Prostate gland (tissue), 2 donors: ENCODE results near the gene NR2F6. TPM values are rescaled to one million over a fixed set of nuclear protein-coding genes. Genes with fewer than 3 reads are reported as not detected.

Experiments used
- DNase-seq: peaks from one replicate; pipeline ENCODE4 v3.0.0-alpha.2; 2019; ENCODE audit warnings: low spot score
- H3K27ac ChIP-seq, 2 donors: fragments of 200-600 bp; sonication (generic); 2 replicates each; pipeline ENCODE4 v1.5.1; 2017 to 2019
- H3K27me3 ChIP-seq: fragments of 200-600 bp; sonication (generic); replicated peaks from 2 replicates; pipeline ENCODE4 v1.5.1; 2019; ENCODE audit not compliant: insufficient read depth
- H3K36me3 ChIP-seq, 2 donors: fragments of 200-600 bp; sonication (generic); 1 replicate in 1 of 2; 2 replicates in 1 of 2; pipeline versions ENCODE4 v1.5.1 to v1.8.1; 2017 to 2019
- H3K4me1 ChIP-seq: fragments of 200-600 bp; sonication (generic); replicated peaks from 2 replicates; pipeline ENCODE4 v1.5.1; 2019
- H3K4me3 ChIP-seq, 2 donors: fragments of 200-600 bp; sonication (generic); 2 replicates each; pipeline ENCODE4 v1.5.1; 2017 to 2019
- H3K9me3 ChIP-seq: fragments of 200-600 bp; sonication (generic); 2 replicates; pipeline ENCODE4 v1.5.1; 2017
- CTCF ChIP-seq, 4 experiments: fragments of 200-600 bp in 2 of 4; fragments of 450-650 bp in 2 of 4; sonication (generic) in 2 of 4; IDR thresholded peaks; 1 replicate in 3 of 4; 2 replicates in 1 of 4; pipeline ENCODE4 v1.5.1; 2016 to 2019; ENCODE audit warnings: antibody characterized with exemption in 4 of 4, mild to moderate bottlenecking in 2 of 4, moderate library complexity in 2 of 4
- POLR2A ChIP-seq: fragments of 450-650 bp; IDR thresholded peaks from one replicate; pipeline ENCODE4 v1.6.1; 2016; ENCODE audit warnings: antibody characterized with exemption, mild to moderate bottlenecking
- POLR2AphosphoS5 ChIP-seq: sonication (generic); formaldehyde crosslinking; IDR thresholded peaks from one replicate; pipeline ENCODE4 v1.6.1; 2017; ENCODE audit warnings: antibody characterized with exemption
- WGBS: methylation state at CpG from one replicate; pipeline ENCODE4 v1.1.5; 2018; 5-methylcytosine and 5-hydroxymethylcytosine counted together
- intact Hi-C: fragments of 100-400 bp; cut with DNase I; formaldehyde crosslinking; loops from one replicate; pipeline ENCODE4 v1.14.2; 2022
- total RNA-seq, 2 donors: library from RNA; depleted of rRNA; stranded (reverse); fragments of >200 nt; gene quantifications; one replicate each; pipeline ENCODE4 v1.1.0, GENCODE V29; 2016

The NR2F6 gene
- 100 to 1,000 TPM in 1 of 2 donors, 10 to 100 TPM in 1; 91.7 to 108 TPM for total RNA-seq

- Histone ChIP-seq H3K4me1 (no peaks in the 10 kb centered on the region), H3K27ac (peak within 1 kb of the TSS; percentile 79 to 80), H3K27me3 (no peaks in the 10 kb centered on the region), H3K4me3 (peak within 1 kb of the TSS; percentile 53 to 87), H3K9me3 (no peaks in the 10 kb centered on the region), H3K36me3 (no peaks in the 10 kb centered on the region)
- DNase-seq: no peak
- intact Hi-C loops: no loop called here
- TF ChIP-seq POLR2A (peak; percentile 26), POLR2AphosphoS5 (no peak)
- whole genome bisulfite sequencing: 0% methylated on average over 10 of the region's 72 CpGs
These were observed at the start of gene NR2F6 for GRCh38 chr19:17245535-17245984. Gene NR2F6 (minus strand): TSS chr19:17245919. CDS start chr19:17245220, 699 bp downstream.

- no peaks in the 10 kb centered on the region for H3K9me3 ChIP-seq
- DNase-seq: no peak
- no peak overlapping the region for H3K4me3 ChIP-seq
- H3K4me1 ChIP-seq: no peaks in the 10 kb centered on the region
- no peak overlapping the region for H3K27ac ChIP-seq
- TF ChIP-seq CTCF (IDR thresholded peaks at IDR 0.05): no peak
- TF ChIP-seq POLR2AphosphoS5: no peak
- TF ChIP-seq POLR2A: no peak
- intact Hi-C loops: loop anchor here (5.0 kb wide), 1 partner anchor 93 kb away; no protein-coding TSS in a partner anchor
- H3K36me3 ChIP-seq: no peaks in the 10 kb centered on the region
- 84% methylated on average over 44 of the region's 48 CpGs for WGBS
- no peaks in the 10 kb centered on the region for H3K27me3 ChIP-seq
These were observed 48.6 kb upstream of the NR2F6 start for GRCh38 chr19:17294051-17294891.

- DNase-seq: no peak
- 92% methylated on average over 14 of the region's 14 CpGs for WGBS
- TF ChIP-seq POLR2A (no peak), CTCF (IDR thresholded peaks at IDR 0.05) (no peak), POLR2AphosphoS5 (no peak)
- Histone ChIP-seq H3K4me1 (no peaks in the 10 kb centered on the region), H3K4me3 (no peak overlapping the region), H3K9me3 (no peaks in the 10 kb centered on the region), H3K27me3 (no peaks in the 10 kb centered on the region), H3K27ac (no peak overlapping the region), H3K36me3 (no peaks in the 10 kb centered on the region)
- intact Hi-C loops: loop anchor here (5.0 kb wide), 1 partner anchor 94 kb away; no protein-coding TSS in a partner anchor
These were observed 47.9 kb upstream of the NR2F6 start for GRCh38 chr19:17293605-17294004.

GRCh38 chr19:17292301-17293074 lies 46.8 kb upstream of the NR2F6 start:
- 19% methylated on average over 34 of the region's 46 CpGs for WGBS
- Histone ChIP-seq H3K27me3 (no peaks in the 10 kb centered on the region), H3K27ac (peak overlapping the region; percentile 29 to 44), H3K36me3 (no peaks in the 10 kb centered on the region), H3K9me3 (no peaks in the 10 kb centered on the region), H3K4me3 (peak overlapping the region; percentile 22 to 35), H3K4me1 (no peaks in the 10 kb centered on the region)
- DNase-seq: peak; percentile 59
- intact Hi-C loops: loop anchor here (5.0 kb wide), 1 partner anchor 95 kb away; no protein-coding TSS in a partner anchor
- TF ChIP-seq POLR2A (no peak), CTCF (IDR thresholded peaks at IDR 0.05) (peak in 3 of 4 experiments; percentile 15 to 64 (median 61)), POLR2AphosphoS5 (peak; percentile 39)

GRCh38 chr19:17289489-17289888 lies 43.8 kb upstream of the NR2F6 start:
- 20% methylated on average over 22 of the region's 22 CpGs for WGBS
- H3K9me3 ChIP-seq: no peaks in the 10 kb centered on the region
- H3K27me3 ChIP-seq: no peaks in the 10 kb centered on the region
- no peak for DNase-seq
- no peak overlapping the region for H3K27ac ChIP-seq
- H3K36me3 ChIP-seq: no peaks in the 10 kb centered on the region
- intact Hi-C loops: no loop called here
- H3K4me3 ChIP-seq: no peak overlapping the region
- TF ChIP-seq POLR2A (no peak), CTCF (IDR thresholded peaks at IDR 0.05) (peak in 1 of 4 experiments; percentile 24)
- H3K4me1 ChIP-seq: no peaks in the 10 kb centered on the region
